SK-N-SH (cell line): ENCODE data around the gene SLC36A3. TPM values are rescaled to one million over a fixed set of nuclear protein-coding genes. Genes with fewer than 3 reads are reported as not detected.
A peak's percentile ranks its signal among the peaks of the same experiment; 100 is the strongest.

Source experiments
- CTCF ChIA-PET: fragments of 300-600, 350-600 bp; formaldehyde crosslinking; extraction: SDS; loops from one replicate; lab custom pipeline; 2021; lab: Yijun Ruan, JAX
- POLR2A ChIA-PET: fragments of 350-600 bp; sonication (Branson Sonifier 250); formaldehyde crosslinking; extraction: SDS; loops from one replicate; lab custom pipeline; 2020; ENCODE audit warnings: antibody characterized with exemption, inconsistent platforms; lab: Yijun Ruan, JAX
- DNase-seq: peaks from one replicate; pipeline ENCODE4 v3.0.0; 2012
- H2AFZ ChIP-seq: fragments of 200-600 bp; sonication (generic); 2 replicates; pipeline ENCODE4 v1.8.1; 2016; ENCODE audit warnings: antibody characterized with exemption, mild to moderate bottlenecking, low read depth
- H3F3A ChIP-seq: fragments of 200-600 bp; sonication (generic); replicated peaks from 2 replicates; pipeline ENCODE3; 2016; ENCODE audit warnings: antibody characterized with exemption, mild to moderate bottlenecking; ENCODE audit not compliant: insufficient read depth
- H3K27ac ChIP-seq, 2 experiments: fragments of 200-500 bp in 1 of 2; fragments of 200-600 bp in 1 of 2; sonication (Bioruptor generic) in 1 of 2; sonication (generic), shearing (Covaris generic) in 1 of 2; 2 replicates each; pipeline versions ENCODE4 v1.5.1 to v1.6.1; 2014 to 2016; ENCODE audit warnings: low read depth in 2 of 2, inconsistent platforms in 1 of 2, low read length in 1 of 2, mild to moderate bottlenecking in 1 of 2, mixed read lengths in 1 of 2
- H3K27me3 ChIP-seq: fragments of 200-600 bp; sonication (generic), shearing (Covaris generic); 2 replicates; pipeline ENCODE4 v1.6.1; 2016; ENCODE audit warnings: mixed run types; ENCODE audit not compliant: insufficient read depth
- H3K36me3 ChIP-seq, 2 experiments: fragments of 200-500 bp in 1 of 2; fragments of 200-600 bp in 1 of 2; sonication (Bioruptor generic) in 1 of 2; sonication (generic) in 1 of 2; replicated peaks in 1 of 2; 2 replicates each; pipeline versions ENCODE3 to v1.5.1; 2014 to 2016; ENCODE audit warnings: low read length in 1 of 2, mild to moderate bottlenecking in 1 of 2; ENCODE audit not compliant: insufficient read depth in 2 of 2, control insufficient read depth in 1 of 2
- H3K4me1 ChIP-seq, 2 experiments: fragments of 200-500 bp in 1 of 2; fragments of 200-600 bp in 1 of 2; sonication (Bioruptor generic) in 1 of 2; sonication (generic), shearing (Covaris generic) in 1 of 2; 2 replicates each; pipeline versions ENCODE4 v1.5.1 to v1.6.1; 2014 to 2016; ENCODE audit warnings: low read depth in 1 of 2, low read length in 1 of 2, mixed run types in 1 of 2; ENCODE audit not compliant: insufficient read depth in 2 of 2, control insufficient read depth in 1 of 2
- H3K4me2 ChIP-seq: fragments of 200-600 bp; sonication (generic), shearing (Covaris generic); 2 replicates; pipeline ENCODE4 v1.6.1; 2017; ENCODE audit warnings: mixed run types
- H3K4me3 ChIP-seq, 2 experiments: fragments of 200-500 bp in 1 of 2; fragments of 200-600 bp in 1 of 2; sonication (Bioruptor generic) in 1 of 2; sonication (generic), shearing (Covaris generic) in 1 of 2; 2 replicates each; pipeline versions ENCODE4 v1.5.1 to v1.8.1; 2014 to 2016; ENCODE audit warnings: low read depth in 2 of 2, inconsistent platforms in 1 of 2, low read length in 1 of 2, mild to moderate bottlenecking in 1 of 2, mixed read lengths in 1 of 2, moderate library complexity in 1 of 2
- H3K79me2 ChIP-seq: fragments of 200-600 bp; sonication (generic); 2 replicates; pipeline ENCODE4 v1.8.1; 2017; ENCODE audit warnings: mild to moderate bottlenecking; ENCODE audit not compliant: insufficient read depth
- H3K9ac ChIP-seq: fragments of 200-600 bp; sonication (generic); 2 replicates; pipeline ENCODE4 v1.6.1; 2017; ENCODE audit warnings: mixed run types
- H3K9me2 ChIP-seq: fragments of 200-600 bp; sonication (generic); 2 replicates; pipeline ENCODE4 v1.6.1; 2017; ENCODE audit warnings: mixed run types
- H3K9me3 ChIP-seq: fragments of 200-600 bp; sonication (generic); 2 replicates; pipeline ENCODE4 v1.6.1; 2017; ENCODE audit warnings: mixed run types, mild to moderate bottlenecking, moderate library complexity
- H4K20me1 ChIP-seq: fragments of 200-600 bp; sonication (generic); 2 replicates; pipeline ENCODE4 v1.6.1; 2017; ENCODE audit warnings: mild to moderate bottlenecking, mixed run types; ENCODE audit not compliant: insufficient read depth
- CHD2 ChIP-seq: fragments of 150-350 bp; IDR thresholded peaks from 2 replicates; pipeline ENCODE4 v1.6.1; 2018; ENCODE audit warnings: low read length; ENCODE audit not compliant: partially characterized antibody
- ELF1 ChIP-seq: IDR thresholded peaks from 2 replicates; pipeline ENCODE4 v1.4.0; 2012
- EP300 ChIP-seq, 2 experiments: IDR thresholded peaks; 2 replicates each; pipeline versions ENCODE4 v1.4.0 to v1.6.1; 2012; ENCODE audit warnings: borderline replicate concordance in 1 of 2, low read depth in 1 of 2, low read length in 1 of 2
- EZH2phosphoT487 ChIP-seq: fragments of 200-600 bp; sonication (generic); IDR thresholded peaks from 2 replicates; pipeline ENCODE4 v1.6.1; 2017; ENCODE audit warnings: low read depth, mixed run types, mild to moderate bottlenecking, antibody characterized with exemption, moderate library complexity, borderline replicate concordance
- FOSL2 ChIP-seq: IDR thresholded peaks from 2 replicates; pipeline ENCODE4 v1.4.0; 2012; ENCODE audit warnings: low read depth, mild to moderate bottlenecking, moderate library complexity, borderline replicate concordance
- FOXM1 ChIP-seq: IDR thresholded peaks from 2 replicates; pipeline ENCODE4 v1.4.0; 2012; ENCODE audit warnings: low read depth, mild to moderate bottlenecking
- GABPA ChIP-seq: IDR thresholded peaks from 2 replicates; pipeline ENCODE4 v1.4.0; 2012; ENCODE audit warnings: low read depth, mild to moderate bottlenecking
- GATA2 ChIP-seq: sonication (generic); formaldehyde crosslinking; IDR thresholded peaks from 2 replicates; pipeline ENCODE4 v1.5.0; 2020; ENCODE audit warnings: mild to moderate bottlenecking, missing genetic modification reagents
- JUND ChIP-seq: IDR thresholded peaks from 2 replicates; pipeline ENCODE4 v1.4.0; 2012
- MXI1 ChIP-seq: IDR thresholded peaks from 2 replicates; pipeline ENCODE4 v1.6.1; 2012; ENCODE audit warnings: mild to moderate bottlenecking, low read depth, low read length, improper control_type of control experiment
- NFIC ChIP-seq: IDR thresholded peaks from 2 replicates; pipeline ENCODE4 v1.4.0; 2012; ENCODE audit warnings: borderline replicate concordance
- NRF1 ChIP-seq: IDR thresholded peaks from 2 replicates; pipeline ENCODE4 v1.6.1; 2012; ENCODE audit warnings: low read depth, mild to moderate bottlenecking, low read length
- PBX3 ChIP-seq: IDR thresholded peaks from 2 replicates; pipeline ENCODE4; 2012
- POLR2AphosphoS5 ChIP-seq: IDR thresholded peaks from 2 replicates; pipeline ENCODE4 v1.6.1; 2012; ENCODE audit warnings: low read depth, low read length
- RFX5 ChIP-seq: IDR thresholded peaks from 2 replicates; pipeline ENCODE4 v1.6.1; 2012; ENCODE audit warnings: mild to moderate bottlenecking, improper control_type of control experiment, low read length
- SIN3A ChIP-seq: IDR thresholded peaks from 2 replicates; pipeline ENCODE4 v1.6.1; 2012; ENCODE audit warnings: low read depth, mild to moderate bottlenecking, low read length, moderate library complexity, borderline replicate concordance
- SMC3 ChIP-seq: IDR thresholded peaks from 2 replicates; pipeline ENCODE4 v1.6.1; 2012; ENCODE audit warnings: low read depth, low read length, improper control_type of control experiment
- TAF1 ChIP-seq: IDR thresholded peaks from 2 replicates; pipeline ENCODE4 v1.6.1; 2012; ENCODE audit warnings: low read depth, mild to moderate bottlenecking, low read length, moderate library complexity, borderline replicate concordance
- TEAD4 ChIP-seq: IDR thresholded peaks from 2 replicates; pipeline ENCODE4 v1.4.0; 2012; ENCODE audit warnings: mild to moderate bottlenecking, borderline replicate concordance; ENCODE audit not compliant: insufficient read depth
- USF1 ChIP-seq: IDR thresholded peaks from 2 replicates; pipeline ENCODE4 v1.4.0; 2012; ENCODE audit warnings: low read depth, borderline replicate concordance
- USF2 ChIP-seq: fragments of 150-350 bp; IDR thresholded peaks from 2 replicates; pipeline ENCODE4 v1.6.1; 2017; ENCODE audit warnings: antibody characterized with exemption, low read length, low read depth, borderline replicate concordance
- WGBS: methylation state at CpG from one replicate; pipeline ENCODE4 v1.1.6; 2017; ENCODE audit warnings: low lambda C conversion rate; 5-methylcytosine and 5-hydroxymethylcytosine counted together
- polyA plus RNA-seq, 3 experiments: library from polyadenylated mRNA; depleted of rRNA; stranded (reverse); fragments of >200 nt; gene quantifications; 2 replicates each; pipeline ENCODE4 v1.2.3, GENCODE V29; 2012
- TF ChIP-seq, protein P1 (sequence below): IDR thresholded peaks from 2 replicates; pipeline ENCODE4 v1.4.0; 2012; ENCODE audit warnings: low read depth
- TF ChIP-seq, protein P2 (sequence below): fragments of 150-350 bp; IDR thresholded peaks from 2 replicates; pipeline ENCODE4 v1.6.1; 2016; ENCODE audit warnings: mild to moderate bottlenecking, low read depth, low read length

Gene SLC36A3
- polyA plus RNA-seq, 1 of the 3 experiments (the other 2 are of a cell fraction) = not detected

- no peaks in the 10 kb centered on the region for H3K36me3 ChIP-seq
- no peaks in the 10 kb centered on the region for H3K27me3 ChIP-seq
- no peak overlapping the region; a peak in 1 of 4 replicates for H3K27ac ChIP-seq
- no peaks in the 10 kb centered on the region for H3K79me2 ChIP-seq
- H4K20me1 ChIP-seq = no peaks in the 10 kb centered on the region
- TF ChIP-seq, protein P1, sequence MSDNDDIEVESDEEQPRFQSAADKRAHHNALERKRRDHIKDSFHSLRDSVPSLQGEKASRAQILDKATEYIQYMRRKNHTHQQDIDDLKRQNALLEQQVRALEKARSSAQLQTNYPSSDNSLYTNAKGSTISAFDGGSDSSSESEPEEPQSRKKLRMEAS = no peak
- no peak for TF ChIP-seq SMC3
- TF ChIP-seq ELF1 = no peak
- TF ChIP-seq GATA2 = no peak
- no peak for TF ChIP-seq FOXM1
- TF ChIP-seq EP300 (IDR thresholded peaks at IDR 0.05; ENCODE audit: borderline replicate concordance in 1 of 2, low read depth in 1 of 2, low read length in 1 of 2) = no peak
- TF ChIP-seq FOSL2 = no peak
- no peak for TF ChIP-seq MXI1
- no peak for TF ChIP-seq EZH2phosphoT487
- peak overlapping the region; percentile 95 for H3K4me2 ChIP-seq
- H3K9me3 ChIP-seq = no peaks in the 10 kb centered on the region
- peak; percentile 29 for DNase-seq
- peak overlapping the region; percentile 63 to 78 for H3K4me3 ChIP-seq
- H2AFZ ChIP-seq = peak overlapping the region; percentile 92
- WGBS = 54% methylated on average over 5 of the region's 5 CpGs
- ChIA-PET POLR2A (no interaction called here), CTCF (no interaction called here)
- H3K9me2 ChIP-seq = no peaks in the 10 kb centered on the region
- H3K9ac ChIP-seq = peak overlapping the region; percentile 67
- H3F3A ChIP-seq = no peaks in the 10 kb centered on the region
- H3K4me1 ChIP-seq = peaks cover 0 to 5% of the 10 kb centered on the region in 2 experiments; a peak in 1 of 4 replicates
Measured at GRCh38 chr5:151253605-151253950, 50.0 kb downstream of the SLC36A3 start.

GRCh38 chr5:151252762-151253604 lies 50.6 kb downstream of the SLC36A3 start, which contains the start of gene GM2A:
Gene GM2A, plus strand, starts transcription at chr5:151253185. Its CDS starts 32 bp downstream, at chr5:151253217.
- H3K9me3 ChIP-seq = no peaks in the 10 kb centered on the region
- peak within 1 kb of the TSS; percentile 95 for H3K4me2 ChIP-seq
- peak; percentile 99 for DNase-seq
- peaks cover 2% of the 10 kb centered on the region; the same call in 1 of the 2 replicates for H3K27me3 ChIP-seq
- peak within 1 kb of the TSS in 1 of 2 experiments; percentile 13; a peak in 1 of 4 replicates for H3K27ac ChIP-seq
- H3K79me2 ChIP-seq = no peaks in the 10 kb centered on the region
- peak within 1 kb of the TSS; percentile 63 to 78 for H3K4me3 ChIP-seq
- H2AFZ ChIP-seq = peak within 1 kb of the TSS; percentile 96
- peaks cover 0 to 5% of the 10 kb centered on the region in 2 experiments; a peak in 1 of 4 replicates for H3K4me1 ChIP-seq
- no peaks in the 10 kb centered on the region for H3K36me3 ChIP-seq
- peak within 1 kb of the TSS; percentile 67 for H3K9ac ChIP-seq
- 1% methylated on average over 36 of the region's 52 CpGs for WGBS
- no peaks in the 10 kb centered on the region for H3K9me2 ChIP-seq
- no peaks in the 10 kb centered on the region for H3F3A ChIP-seq
- H4K20me1 ChIP-seq = no peaks in the 10 kb centered on the region
- CTCF ChIA-PET = interaction anchor here (0.6 to 1.1 kb wide), 3 partner anchors 88 to 452 kb away, joined by 3 read pairs; no protein-coding TSS in a partner anchor
- POLR2A ChIA-PET = interaction anchor here (0.6 to 1.2 kb wide), 2 partner anchors 201 to 399 kb away, joined by 3 read pairs; no protein-coding TSS in a partner anchor
- TF ChIP-seq SIN3A (no peak), SMC3 (no peak), PBX3 (no peak), RFX5 (peak; percentile 79), JUND (no peak), EZH2phosphoT487 (no peak), TEAD4 (no peak), TAF1 (no peak), USF2 (no peak), USF1 (0 out of 2 replicates have a peak, but pooled peaks have one; percentile 46), CHD2 (peak; percentile 52), NFIC (no peak), NRF1 (peak; percentile 48; the same call in 1 of the 2 replicates), GABPA (peak; percentile 16; the same call in 1 of the 2 replicates), FOSL2 (no peak), POLR2AphosphoS5 (peak; percentile 56; the same call in 1 of the 2 replicates)
- TF ChIP-seq, protein P2, sequence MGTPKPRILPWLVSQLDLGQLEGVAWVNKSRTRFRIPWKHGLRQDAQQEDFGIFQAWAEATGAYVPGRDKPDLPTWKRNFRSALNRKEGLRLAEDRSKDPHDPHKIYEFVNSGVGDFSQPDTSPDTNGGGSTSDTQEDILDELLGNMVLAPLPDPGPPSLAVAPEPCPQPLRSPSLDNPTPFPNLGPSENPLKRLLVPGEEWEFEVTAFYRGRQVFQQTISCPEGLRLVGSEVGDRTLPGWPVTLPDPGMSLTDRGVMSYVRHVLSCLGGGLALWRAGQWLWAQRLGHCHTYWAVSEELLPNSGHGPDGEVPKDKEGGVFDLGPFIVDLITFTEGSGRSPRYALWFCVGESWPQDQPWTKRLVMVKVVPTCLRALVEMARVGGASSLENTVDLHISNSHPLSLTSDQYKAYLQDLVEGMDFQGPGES = no peak; the same call in 1 of the 2 replicates
